ENCODE measurements around the gene EYA2.
"Not testable (repeated sequence)": the region's sequence is repeated elsewhere in the genome, so short reads cannot be mapped to it uniquely, and the experiment has no call there.

The EYA2 gene

DNA sequence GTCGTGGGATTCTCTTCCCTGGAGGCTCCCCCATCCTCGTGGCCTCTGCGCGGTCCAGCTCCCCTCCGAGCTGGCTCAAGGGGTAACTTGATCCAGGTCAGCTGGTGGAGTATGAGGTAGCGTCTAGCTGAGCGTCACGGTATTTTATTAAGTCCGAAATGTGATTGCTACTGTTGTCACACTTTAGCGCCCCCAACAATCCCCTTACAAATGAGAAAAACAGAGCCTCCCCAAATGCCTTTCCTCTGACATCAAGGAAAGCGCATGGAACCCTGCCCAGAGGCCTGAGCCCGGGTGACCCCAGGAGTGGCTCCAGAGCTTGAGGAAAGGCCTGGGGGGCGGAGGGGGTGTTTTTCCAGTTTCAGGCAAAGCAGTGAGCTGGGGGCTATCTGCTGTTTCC lies 269.5 kb downstream of the EYA2 start:
- no peak for DNase-seq (ENCODE audit: low read depth in 1 of 2, low spot score in 1 of 2)

- no peak for DNase-seq (ENCODE audit: low read depth in 1 of 2, low spot score in 1 of 2)
These were observed 270.8 kb downstream of the EYA2 start for GRCh38 chr20:47165376-47165865.

DNA sequence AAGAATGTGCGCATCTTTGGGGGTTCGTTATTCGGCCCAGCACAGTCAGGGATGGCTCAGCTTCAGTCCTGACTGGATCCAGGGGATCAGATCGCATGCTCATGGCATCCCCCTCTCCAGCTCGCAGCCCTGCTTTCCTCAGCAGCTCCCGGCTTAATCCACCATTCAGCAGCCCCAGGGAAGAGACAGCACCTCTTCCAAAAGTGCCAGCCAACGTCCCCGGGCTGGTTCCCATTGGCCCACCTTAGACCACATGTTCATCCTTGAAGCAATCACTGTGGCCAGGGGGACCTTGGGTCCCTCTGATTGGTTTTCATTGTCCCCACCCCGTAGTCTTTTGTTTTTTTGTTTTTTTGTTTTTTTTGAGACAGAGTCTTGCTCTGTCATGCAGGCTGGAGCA lies 273.2 kb downstream of the EYA2 start:
- no peak for DNase-seq (ENCODE audit: low read depth in 1 of 2, low spot score in 1 of 2)

DNA sequence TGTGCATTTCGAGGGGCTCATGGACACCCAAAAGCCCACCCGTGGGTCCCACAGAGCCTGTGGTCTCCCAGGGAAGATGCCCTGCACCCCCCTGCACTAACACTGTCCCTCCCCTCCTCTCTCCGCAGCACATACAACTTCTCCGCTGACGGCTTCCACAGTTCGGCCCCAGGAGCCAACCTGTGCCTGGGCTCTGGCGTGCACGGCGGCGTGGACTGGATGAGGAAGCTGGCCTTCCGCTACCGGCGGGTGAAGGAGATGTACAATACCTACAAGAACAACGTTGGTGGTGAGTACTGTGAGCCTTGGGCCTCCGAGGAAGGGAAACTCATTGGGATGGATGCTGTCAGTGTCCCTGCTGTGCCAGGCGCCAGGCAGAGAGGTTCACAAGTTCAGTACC lies 277.9 kb downstream of the EYA2 start:
- DNase-seq (ENCODE audit: low read depth in 1 of 2, low spot score in 1 of 2), result no peak

GRCh38 chr20:47173596-47174216 lies 279.1 kb downstream of the EYA2 start:
- DNase-seq (ENCODE audit: low read depth in 1 of 2, low spot score in 1 of 2), result no peak

DNA sequence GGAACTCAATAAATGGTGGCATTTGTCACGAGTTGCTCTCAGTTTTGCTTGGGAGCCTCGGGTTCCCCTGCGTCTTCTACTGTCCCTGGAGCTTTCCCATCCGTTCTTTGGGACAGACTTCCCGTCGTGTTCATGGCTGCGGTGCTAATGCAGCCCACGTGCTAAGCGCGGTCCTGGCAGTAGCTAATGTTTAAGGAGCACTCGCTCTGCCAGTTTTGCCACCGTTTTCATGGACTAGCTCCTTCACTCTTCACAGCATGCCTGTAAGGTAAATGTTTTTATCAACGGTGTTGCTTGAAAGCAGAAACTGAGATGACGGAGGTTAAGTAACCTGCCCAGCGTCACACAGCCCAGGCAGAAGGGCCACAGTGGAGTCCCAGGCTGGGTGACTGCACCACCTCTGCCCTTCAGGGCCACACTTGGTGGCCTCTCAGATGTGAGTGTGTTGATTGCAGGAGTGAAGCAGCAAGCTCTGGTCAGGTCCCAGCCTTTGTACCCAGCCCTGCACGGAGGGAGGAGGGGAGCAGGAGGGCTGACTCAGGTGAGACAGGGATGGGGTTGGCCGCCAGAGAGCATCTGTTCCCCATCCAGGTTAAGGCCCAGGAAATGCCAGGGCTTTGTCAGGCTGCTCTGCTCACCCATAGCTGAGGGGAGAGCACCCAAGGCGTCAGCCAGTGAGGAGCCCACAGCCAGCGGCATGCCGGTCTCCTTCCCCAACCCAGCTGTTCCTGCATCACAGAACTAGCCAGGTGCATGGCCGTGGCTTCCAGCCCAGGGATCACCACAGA lies 280.0 kb downstream of the EYA2 start:
- no peak for DNase-seq (ENCODE audit: low read depth in 1 of 2, low spot score in 1 of 2)

GRCh38 chr20:47175493-47175892 lies 280.9 kb downstream of the EYA2 start:
- no peak for DNase-seq (ENCODE audit: low read depth in 1 of 2, low spot score in 1 of 2)

DNA sequence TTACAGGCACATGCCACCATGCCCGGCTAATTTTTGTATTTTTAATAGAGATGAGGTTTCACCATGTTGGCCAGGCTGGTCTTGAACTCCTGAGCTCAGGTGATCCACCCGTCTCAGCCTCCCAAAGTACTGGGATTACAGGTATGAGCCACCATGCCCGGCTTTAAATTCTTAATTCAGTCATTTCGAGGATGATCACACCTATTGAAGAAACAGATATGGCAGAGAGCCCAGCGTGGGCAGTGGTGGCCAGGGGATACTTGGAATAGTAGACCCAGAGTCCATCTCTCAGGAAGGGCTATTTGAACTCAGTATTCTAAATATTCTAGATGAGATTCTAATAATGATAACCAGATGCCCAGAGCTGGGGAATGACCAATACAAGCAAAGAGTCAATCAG lies 281.6 kb downstream of the EYA2 start:
- DNase-seq (ENCODE audit: low read depth in 1 of 2, low spot score in 1 of 2), result not testable (repeated sequence)

- DNase-seq (ENCODE audit: low read depth in 1 of 2, low spot score in 1 of 2), result no peak
These were observed 283.6 kb downstream of the EYA2 start for GRCh38 chr20:47178277-47178676.

DNA sequence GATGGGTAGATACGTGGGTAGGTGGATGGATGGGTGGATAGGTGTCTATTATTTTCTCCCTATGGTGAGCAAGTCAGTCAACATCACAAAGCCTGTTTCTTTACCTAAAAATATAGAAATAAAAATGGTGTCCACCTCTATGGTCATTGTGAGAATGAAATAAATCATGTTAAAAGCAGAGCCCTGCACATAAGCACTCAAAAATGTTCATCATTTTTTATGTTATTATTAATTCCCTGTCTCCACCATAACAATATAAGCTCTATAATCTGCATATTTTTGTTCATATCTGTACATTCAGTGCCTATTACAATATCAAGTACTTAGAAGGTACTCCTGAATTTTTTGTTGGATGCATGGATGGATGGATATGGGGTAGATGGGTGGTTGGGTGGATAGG lies 284.2 kb downstream of the EYA2 start:
- DNase-seq (ENCODE audit: low read depth in 1 of 2, low spot score in 1 of 2), result no peak

- DNase-seq (ENCODE audit: low read depth in 1 of 2, low spot score in 1 of 2), result no peak
These were observed 284.6 kb downstream of the EYA2 start for GRCh38 chr20:47179267-47179666.

DNA sequence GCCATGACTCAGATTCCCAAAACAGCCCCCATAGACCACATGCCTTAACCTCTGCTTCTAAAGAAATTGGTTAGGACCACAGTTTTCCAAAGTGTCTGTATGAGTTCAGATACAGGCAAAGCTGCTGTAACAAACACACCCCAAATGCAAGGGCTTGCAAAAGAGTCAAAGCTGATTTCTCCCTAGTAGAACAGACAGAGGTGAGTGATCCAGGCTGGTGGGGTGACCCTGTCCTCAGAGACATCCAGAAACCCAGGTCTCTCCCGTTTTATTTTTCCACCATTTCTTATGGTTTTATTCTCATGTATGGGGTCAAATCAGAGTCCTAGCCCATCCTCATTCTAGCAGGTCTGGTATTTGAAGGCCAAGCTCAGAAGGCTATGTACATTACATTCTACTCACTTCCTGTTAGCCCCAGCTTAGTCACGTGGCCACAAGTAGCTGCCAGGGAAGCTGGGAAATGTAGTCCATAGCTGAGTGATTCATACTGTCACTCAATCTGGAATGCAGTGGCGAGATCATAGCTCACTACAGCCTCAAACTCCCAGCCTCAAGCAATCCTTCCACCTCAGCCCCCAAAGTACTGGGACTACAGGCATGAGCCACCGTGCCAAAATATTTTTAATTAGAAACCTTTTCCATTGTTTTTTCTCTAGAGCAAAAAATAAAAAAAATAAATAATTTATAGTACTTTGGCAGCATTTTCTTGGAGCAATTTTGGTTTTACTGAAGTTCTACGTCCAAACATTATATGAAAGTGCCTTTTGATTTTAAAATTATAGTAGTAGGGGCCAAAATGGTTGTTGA lies 286.6 kb downstream of the EYA2 start:
- DNase-seq (ENCODE audit: low read depth in 1 of 2, low spot score in 1 of 2), result peak in 1 of 2 donors; percentile 4

DNA sequence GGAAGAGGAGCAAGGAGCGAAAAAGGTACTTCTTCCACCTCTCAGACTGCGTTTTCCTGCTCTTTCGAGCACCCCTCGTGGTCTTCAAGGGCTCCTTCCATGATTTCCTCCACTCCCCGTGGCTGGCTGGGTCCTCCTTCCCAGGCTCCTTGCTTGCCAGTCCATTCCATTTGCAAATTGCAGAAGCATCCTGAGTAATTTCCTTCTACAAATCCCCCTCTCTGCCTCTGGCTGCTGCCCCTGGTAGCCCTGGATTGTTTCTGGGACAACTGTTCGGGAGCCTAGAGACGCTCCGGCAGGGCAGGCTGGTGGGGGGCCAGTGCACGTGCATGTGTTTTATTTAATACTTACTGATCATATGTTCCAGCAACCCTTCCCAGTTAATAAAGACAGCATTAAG lies 288.7 kb downstream of the EYA2 start:
- no peak for DNase-seq (ENCODE audit: low read depth in 1 of 2, low spot score in 1 of 2)

DNA sequence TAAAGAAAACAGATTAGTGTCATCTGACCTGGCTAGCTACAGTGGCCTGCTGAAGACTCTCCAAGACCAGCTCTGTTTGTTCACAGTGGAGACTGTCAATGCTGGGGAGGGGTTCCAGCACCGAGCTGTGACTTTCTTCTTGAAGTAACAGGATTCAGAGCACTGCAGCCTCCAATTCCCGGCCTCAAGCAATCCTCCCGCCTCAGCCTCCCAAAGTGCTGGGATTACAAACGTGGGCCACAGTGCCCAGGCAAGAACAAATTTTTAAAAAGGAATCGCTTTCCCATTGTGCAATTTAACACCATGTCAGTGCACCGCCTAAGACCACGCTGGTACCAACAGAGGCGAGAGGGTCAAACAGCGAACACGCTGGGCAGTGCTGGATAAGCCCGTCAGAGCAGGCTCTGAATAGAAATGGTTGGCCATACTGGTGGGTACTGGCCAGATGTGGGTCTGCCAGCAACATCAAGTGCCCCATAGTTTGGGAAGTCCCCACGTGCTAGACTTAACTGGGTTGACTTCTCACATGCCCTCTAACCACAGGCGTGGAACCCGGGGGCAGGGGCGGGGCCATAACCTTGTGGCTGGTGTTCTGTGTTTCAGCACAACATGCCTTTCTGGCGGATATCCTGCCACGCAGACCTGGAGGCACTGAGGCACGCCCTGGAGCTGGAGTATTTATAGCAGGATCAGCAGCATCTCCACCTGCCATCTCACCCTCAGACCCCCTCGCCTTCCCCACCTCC lies 293.0 kb downstream of the EYA2 start:
- no peak for DNase-seq (ENCODE audit: low read depth in 1 of 2, low spot score in 1 of 2)

DNA sequence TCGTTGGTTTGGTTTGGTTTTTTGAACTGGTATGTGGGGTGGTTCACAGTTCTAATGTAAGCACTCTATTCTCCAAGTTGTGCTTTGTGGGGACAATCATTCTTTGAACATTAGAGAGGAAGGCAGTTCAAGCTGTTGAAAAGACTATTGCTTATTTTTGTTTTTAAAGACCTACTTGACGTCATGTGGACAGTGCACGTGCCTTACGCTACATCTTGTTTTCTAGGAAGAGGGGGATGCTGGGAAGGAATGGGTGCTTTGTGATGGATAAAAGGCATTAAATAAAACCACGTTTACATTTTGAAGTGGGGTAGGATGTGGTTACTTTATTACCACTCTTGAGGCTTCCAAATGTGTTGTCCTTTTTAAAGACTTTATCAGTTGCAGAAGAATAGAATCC lies 293.9 kb downstream of the EYA2 start:
- no peak for DNase-seq (ENCODE audit: low read depth in 1 of 2, low spot score in 1 of 2)

DNA sequence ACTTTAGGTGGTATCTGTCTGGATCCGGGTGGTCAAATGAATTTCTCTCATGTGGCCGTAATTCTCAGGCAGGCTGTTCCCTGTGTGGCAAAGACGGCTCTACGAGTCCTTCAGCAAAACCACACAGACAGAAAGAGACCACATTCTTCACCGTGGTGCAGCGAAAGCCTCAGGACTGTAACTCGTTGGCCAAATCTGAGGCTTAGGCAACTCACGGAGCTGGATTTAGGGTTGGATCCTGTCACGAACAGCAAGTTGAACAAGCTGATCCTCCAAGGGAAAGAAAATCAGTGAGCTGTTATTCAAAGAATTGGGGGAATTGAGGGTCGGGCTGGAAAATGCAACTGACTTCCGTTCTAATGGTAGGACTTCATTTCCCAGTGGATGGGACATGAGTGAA lies 294.4 kb downstream of the EYA2 start:
- DNase-seq (ENCODE audit: low read depth in 1 of 2, low spot score in 1 of 2), result no peak

DNA sequence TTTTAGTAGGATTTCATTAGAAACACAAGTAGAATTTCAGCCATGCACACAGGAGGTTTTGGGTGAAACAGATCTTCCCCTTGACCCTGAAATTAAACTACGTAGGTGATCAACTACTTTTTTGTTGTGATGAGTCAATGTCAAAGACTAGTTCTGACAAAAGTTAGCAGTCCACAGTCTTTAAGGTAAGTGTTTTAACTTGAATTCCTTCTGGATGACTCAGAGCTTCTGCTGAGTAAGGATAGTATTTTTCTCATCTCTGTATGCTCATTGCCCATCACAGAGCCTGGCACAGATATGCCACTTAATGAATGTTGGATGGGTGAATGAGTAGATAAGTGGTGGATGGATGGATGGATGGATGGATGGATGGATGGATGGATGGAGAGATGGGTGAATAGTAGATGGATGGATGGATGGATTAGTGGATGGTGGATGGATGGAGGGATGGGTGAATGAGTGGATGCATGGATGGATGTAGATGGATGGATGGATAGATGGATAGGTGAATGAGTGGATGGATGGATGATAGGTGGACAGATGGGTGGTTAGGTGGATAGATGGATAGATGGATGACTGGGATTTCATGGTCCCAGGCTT lies 296.5 kb downstream of the EYA2 start:
- no peak for DNase-seq (ENCODE audit: low read depth in 1 of 2, low spot score in 1 of 2)

DNA sequence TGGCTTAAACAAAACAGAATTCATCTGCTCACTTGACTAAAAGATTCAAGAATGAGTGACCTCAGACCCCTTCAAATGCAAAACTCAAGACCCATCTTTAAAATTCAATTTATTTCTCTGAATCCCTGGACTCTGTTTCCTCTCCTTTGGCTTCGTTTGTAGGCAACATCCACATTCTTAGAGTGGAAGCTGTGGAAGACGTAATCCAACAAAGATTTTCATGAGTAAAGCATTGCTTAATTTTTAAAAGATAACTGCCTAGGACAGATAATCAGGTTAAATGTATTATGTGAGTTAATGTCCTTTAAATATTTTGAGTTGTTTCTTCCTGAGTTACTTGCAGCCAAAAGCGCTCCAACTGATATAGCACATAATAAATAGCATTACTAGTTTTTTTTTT lies 297.3 kb downstream of the EYA2 start:
- DNase-seq (ENCODE audit: low read depth in 1 of 2, low spot score in 1 of 2), result no peak

DNA sequence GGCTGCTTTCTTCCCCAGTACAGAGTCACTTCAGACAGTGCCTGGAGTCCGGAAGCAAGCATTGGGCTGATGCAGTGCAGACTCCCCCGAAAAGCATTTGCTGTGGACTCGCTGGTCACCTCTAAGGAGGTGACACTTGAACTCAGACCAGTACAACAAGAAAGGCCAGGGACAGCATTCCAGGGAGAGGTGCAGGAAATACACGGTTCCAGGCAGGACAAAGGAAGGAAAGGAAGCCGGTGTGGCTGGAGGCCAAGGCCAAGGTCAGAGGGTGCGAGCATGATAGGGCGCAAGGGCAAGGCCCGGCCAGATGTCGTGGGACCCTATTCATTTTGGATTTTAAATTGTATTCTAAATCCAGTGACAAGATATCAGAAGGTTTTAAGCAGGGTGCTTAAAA lies 300.9 kb downstream of the EYA2 start:
- DNase-seq (ENCODE audit: low read depth in 1 of 2, low spot score in 1 of 2), result no peak

GRCh38 chr20:47196091-47197081 lies 301.7 kb downstream of the EYA2 start:
- peak; percentile 55 to 57 for DNase-seq (ENCODE audit: low read depth in 1 of 2, low spot score in 1 of 2)

Data from activated CD4-positive, alpha-beta T cell treated with anti-CD3 and anti-CD28 coated beads, Interleukin-2, amount 50 U/mL, for 24 hours (primary cell).